Stimulated activated CD4-positive, alpha-beta T cell treated with anti-CD3 and anti-CD28 coated beads, Interleukin-15, amount 100 ng/mL, for 48 hours (primary cell): ENCODE results near the gene TMEM132D.

Source experiments
- DNase-seq, 2 donors: peaks; one replicate each; pipeline ENCODE4 v3.0.0-alpha.2; 2020; ENCODE audit warnings: low read depth in 2 of 2

TMEM132D gene

GRCh38 chr12:129440278-129440677, 463.5 kb downstream of the TMEM132D start:
- DNase-seq, result no peak

- DNase-seq, result no peak
Measured at GRCh38 chr12:129434790-129435189, 469.0 kb downstream of the TMEM132D start.

- DNase-seq, result no peak
Measured at GRCh38 chr12:129428240-129428936, 475.4 kb downstream of the TMEM132D start.

GRCh38 chr12:129423041-129423580, 480.7 kb downstream of the TMEM132D start:
- DNase-seq, result no peak

- DNase-seq, result no peak
Measured at GRCh38 chr12:129413295-129413694, 490.5 kb downstream of the TMEM132D start.

- no peak for DNase-seq
Measured at GRCh38 chr12:129409281-129409680, 494.5 kb downstream of the TMEM132D start.

GRCh38 chr12:129404556-129404955, 499.3 kb downstream of the TMEM132D start:
- no peak for DNase-seq

GRCh38 chr12:129401572-129401971, 502.3 kb downstream of the TMEM132D start:
- no peak for DNase-seq

GRCh38 chr12:129394177-129394825, 509.5 kb downstream of the TMEM132D start:
- DNase-seq, result no peak

- no peak for DNase-seq
Measured at GRCh38 chr12:129393357-129393937, 510.4 kb downstream of the TMEM132D start.

- no peak for DNase-seq
Measured at GRCh38 chr12:129385637-129385990, 518.2 kb downstream of the TMEM132D start.

- DNase-seq, result no peak
Measured at GRCh38 chr12:129383956-129384355, 519.9 kb downstream of the TMEM132D start.

GRCh38 chr12:129381715-129382114, 522.1 kb downstream of the TMEM132D start:
- no peak for DNase-seq

- no peak for DNase-seq
Measured at GRCh38 chr12:129379076-129379804, 524.6 kb downstream of the TMEM132D start.

- no peak for DNase-seq
Measured at GRCh38 chr12:129378496-129378895, 525.3 kb downstream of the TMEM132D start.

GRCh38 chr12:129373746-129374145, 530.1 kb downstream of the TMEM132D start:
- DNase-seq, result no peak

- no peak for DNase-seq
Measured at GRCh38 chr12:129372876-129373275, 530.9 kb downstream of the TMEM132D start.

GRCh38 chr12:129372348-129372747, 531.5 kb downstream of the TMEM132D start:
- no peak for DNase-seq

GRCh38 chr12:129371268-129371667, 532.6 kb downstream of the TMEM132D start:
- no peak for DNase-seq

- no peak for DNase-seq
Measured at GRCh38 chr12:129366656-129367055, 537.2 kb downstream of the TMEM132D start.

GRCh38 chr12:129363041-129363440, 540.8 kb downstream of the TMEM132D start:
- no peak for DNase-seq

GRCh38 chr12:129357233-129357632, 546.6 kb downstream of the TMEM132D start:
- no peak for DNase-seq
